Mammary epithelial cell (primary cell): ENCODE data around the gene SHOC1.

ENCODE experiments used
- EZH2 ChIP-seq: IDR thresholded peaks from 2 replicates; pipeline ENCODE4 v1.6.1; 2012; ENCODE audit warnings: low read length, inconsistent platforms, borderline replicate concordance
- TF ChIP-seq, protein P1 (sequence below), 2 donors: IDR thresholded peaks in 1 of 2; conservative IDR thresholded peaks in 1 of 2; 2 replicates each; pipeline ENCODE4 v1.5.1; 2011 to 2012; ENCODE audit warnings: inconsistent platforms in 2 of 2, low read length in 2 of 2, mild to moderate bottlenecking in 2 of 2, control low read depth in 1 of 2, low read depth in 1 of 2; ENCODE audit not compliant: insufficient read depth in 1 of 2; ENCODE audit errors: extremely low read depth in 1 of 2

DNA sequence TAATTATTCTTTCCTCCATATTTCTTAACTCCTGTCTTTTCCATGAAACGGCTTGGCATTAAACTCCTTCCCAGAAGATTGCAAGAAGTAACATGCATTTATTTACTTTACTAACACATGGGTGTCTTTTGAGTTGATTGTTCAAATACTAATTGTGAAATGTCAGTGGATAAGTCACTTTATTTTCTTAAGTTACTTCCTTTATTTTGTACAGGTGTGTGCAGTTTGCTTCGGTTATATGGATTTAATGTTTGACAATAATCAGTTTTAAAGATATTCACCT lies 761 bp upstream of the SHOC1 start:
- TF ChIP-seq, protein P1, sequence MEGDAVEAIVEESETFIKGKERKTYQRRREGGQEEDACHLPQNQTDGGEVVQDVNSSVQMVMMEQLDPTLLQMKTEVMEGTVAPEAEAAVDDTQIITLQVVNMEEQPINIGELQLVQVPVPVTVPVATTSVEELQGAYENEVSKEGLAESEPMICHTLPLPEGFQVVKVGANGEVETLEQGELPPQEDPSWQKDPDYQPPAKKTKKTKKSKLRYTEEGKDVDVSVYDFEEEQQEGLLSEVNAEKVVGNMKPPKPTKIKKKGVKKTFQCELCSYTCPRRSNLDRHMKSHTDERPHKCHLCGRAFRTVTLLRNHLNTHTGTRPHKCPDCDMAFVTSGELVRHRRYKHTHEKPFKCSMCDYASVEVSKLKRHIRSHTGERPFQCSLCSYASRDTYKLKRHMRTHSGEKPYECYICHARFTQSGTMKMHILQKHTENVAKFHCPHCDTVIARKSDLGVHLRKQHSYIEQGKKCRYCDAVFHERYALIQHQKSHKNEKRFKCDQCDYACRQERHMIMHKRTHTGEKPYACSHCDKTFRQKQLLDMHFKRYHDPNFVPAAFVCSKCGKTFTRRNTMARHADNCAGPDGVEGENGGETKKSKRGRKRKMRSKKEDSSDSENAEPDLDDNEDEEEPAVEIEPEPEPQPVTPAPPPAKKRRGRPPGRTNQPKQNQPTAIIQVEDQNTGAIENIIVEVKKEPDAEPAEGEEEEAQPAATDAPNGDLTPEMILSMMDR (conservative IDR thresholded peaks at IDR 0.05 in 1 of 2, IDR thresholded peaks at IDR 0.05 in 1 of 2; ENCODE audit: extremely low read depth in 1 of 2, insufficient read depth in 1 of 2, low read depth in 1 of 2, low read length in 2 of 2) = no peak
- TF ChIP-seq EZH2 = no peak
